SK-N-SH (cell line): ENCODE results near the gene PHF14.

Experiments
- CTCF ChIP-seq: fragments of 200-600 bp; sonication (generic); IDR thresholded peaks from 2 replicates; pipeline ENCODE4 v1.6.1; 2017; ENCODE audit warnings: antibody characterized with exemption, mild to moderate bottlenecking, moderate library complexity
- EP300 ChIP-seq, 2 experiments: IDR thresholded peaks; 2 replicates each; pipeline versions ENCODE4 v1.4.0 to v1.6.1; 2012; ENCODE audit warnings: borderline replicate concordance in 1 of 2, low read depth in 1 of 2, low read length in 1 of 2
- IRF3 ChIP-seq: fragments of 150-350 bp; IDR thresholded peaks from 2 replicates; pipeline ENCODE4 v1.6.1; 2016; ENCODE audit warnings: mild to moderate bottlenecking, low read depth, low read length
- MXI1 ChIP-seq: IDR thresholded peaks from 2 replicates; pipeline ENCODE4 v1.6.1; 2012; ENCODE audit warnings: mild to moderate bottlenecking, low read depth, low read length, improper control_type of control experiment
- NRF1 ChIP-seq: IDR thresholded peaks from 2 replicates; pipeline ENCODE4 v1.6.1; 2012; ENCODE audit warnings: low read depth, mild to moderate bottlenecking, low read length
- POLR2AphosphoS5 ChIP-seq: IDR thresholded peaks from 2 replicates; pipeline ENCODE4 v1.6.1; 2012; ENCODE audit warnings: low read depth, low read length
- RFX5 ChIP-seq: IDR thresholded peaks from 2 replicates; pipeline ENCODE4 v1.6.1; 2012; ENCODE audit warnings: mild to moderate bottlenecking, improper control_type of control experiment, low read length
- SIN3A ChIP-seq: IDR thresholded peaks from 2 replicates; pipeline ENCODE4 v1.6.1; 2012; ENCODE audit warnings: low read depth, mild to moderate bottlenecking, low read length, moderate library complexity, borderline replicate concordance
- TCF12 ChIP-seq: IDR thresholded peaks from 2 replicates; pipeline ENCODE4 v1.4.0; 2012
- TF ChIP-seq, protein P1 (sequence below): IDR thresholded peaks from 2 replicates; pipeline ENCODE4; 2012
- TF ChIP-seq, protein P2 (sequence below): IDR thresholded peaks from 2 replicates; pipeline ENCODE4 v1.4.0; 2012; ENCODE audit warnings: low read depth

DNA sequence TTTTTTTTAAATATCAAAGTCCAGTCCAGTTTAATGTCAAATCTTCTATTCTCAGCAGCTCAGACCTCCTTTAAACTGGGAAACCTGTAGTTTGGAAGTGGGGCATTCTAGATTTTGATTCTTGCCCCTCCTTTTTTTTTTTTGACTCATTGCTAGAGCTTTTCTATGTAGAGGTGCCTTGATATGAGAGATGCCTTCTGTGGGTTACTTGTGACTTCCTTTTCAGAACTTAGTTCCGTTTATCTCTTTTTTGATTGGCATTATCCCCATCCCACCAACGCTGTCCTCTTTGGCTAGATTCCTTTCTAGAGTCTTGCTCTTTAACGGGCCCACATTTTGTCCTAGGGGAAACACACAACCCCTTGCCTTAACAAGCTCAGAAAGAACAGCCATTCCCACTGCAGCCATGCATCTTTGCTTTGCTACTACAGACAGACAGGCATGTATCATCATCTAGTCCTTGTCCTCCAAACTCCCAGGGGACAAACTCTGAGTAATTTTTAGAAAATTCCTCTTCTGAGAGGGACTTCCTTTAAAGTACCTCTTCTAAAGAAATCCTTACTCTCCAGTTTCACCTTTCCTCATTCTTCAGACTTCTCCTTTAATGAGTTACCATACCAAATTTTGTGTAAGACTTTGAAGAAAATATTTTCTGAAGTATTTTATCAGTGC lies 153.6 kb downstream of the PHF14 start:
- TF ChIP-seq CTCF, result no peak
- no peak for TF ChIP-seq NRF1
- TF ChIP-seq MXI1, result no peak
- TF ChIP-seq, protein P1, sequence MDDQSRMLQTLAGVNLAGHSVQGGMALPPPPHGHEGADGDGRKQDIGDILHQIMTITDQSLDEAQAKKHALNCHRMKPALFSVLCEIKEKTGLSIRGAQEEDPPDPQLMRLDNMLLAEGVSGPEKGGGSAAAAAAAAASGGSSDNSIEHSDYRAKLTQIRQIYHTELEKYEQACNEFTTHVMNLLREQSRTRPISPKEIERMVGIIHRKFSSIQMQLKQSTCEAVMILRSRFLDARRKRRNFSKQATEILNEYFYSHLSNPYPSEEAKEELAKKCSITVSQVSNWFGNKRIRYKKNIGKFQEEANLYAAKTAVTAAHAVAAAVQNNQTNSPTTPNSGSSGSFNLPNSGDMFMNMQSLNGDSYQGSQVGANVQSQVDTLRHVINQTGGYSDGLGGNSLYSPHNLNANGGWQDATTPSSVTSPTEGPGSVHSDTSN, result no peak
- no peak for TF ChIP-seq SIN3A
- TF ChIP-seq RFX5, result no peak
- no peak for TF ChIP-seq IRF3
- TF ChIP-seq, protein P2, sequence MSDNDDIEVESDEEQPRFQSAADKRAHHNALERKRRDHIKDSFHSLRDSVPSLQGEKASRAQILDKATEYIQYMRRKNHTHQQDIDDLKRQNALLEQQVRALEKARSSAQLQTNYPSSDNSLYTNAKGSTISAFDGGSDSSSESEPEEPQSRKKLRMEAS, result no peak
- TF ChIP-seq EP300 (IDR thresholded peaks at IDR 0.05; ENCODE audit: borderline replicate concordance in 1 of 2, low read depth in 1 of 2, low read length in 1 of 2), result no peak
- TF ChIP-seq TCF12, result no peak
- TF ChIP-seq POLR2AphosphoS5, result no peak
